NB4 (cell line): ENCODE results near the gene TTC13.

Experiments used
- DNase-seq: peaks from one replicate; pipeline ENCODE4 v3.0.0; 2010; ENCODE audit warnings: low read depth
- H3K4me3 ChIP-seq: one replicate; pipeline ENCODE4 v1.5.1; 2011; ENCODE audit warnings: mild to moderate bottlenecking, low read depth, low read length, moderate library complexity
- CTCF ChIP-seq: IDR thresholded peaks from one replicate; pipeline ENCODE4 v1.5.1; 2012; ENCODE audit warnings: low read depth, low read length
- MAX ChIP-seq: IDR thresholded peaks from 2 replicates; pipeline ENCODE4 v1.6.1; 2011; ENCODE audit warnings: low read depth, low read length
- MYC ChIP-seq: IDR thresholded peaks from 2 replicates; pipeline ENCODE4 v1.6.1; 2011; ENCODE audit warnings: low read depth, low read length
- POLR2A ChIP-seq: IDR thresholded peaks from 2 replicates; pipeline ENCODE4 v1.6.1; 2011; ENCODE audit warnings: mild to moderate bottlenecking; ENCODE audit not compliant: insufficient read length; ENCODE audit errors: extremely low read depth

Gene TTC13

DNA sequence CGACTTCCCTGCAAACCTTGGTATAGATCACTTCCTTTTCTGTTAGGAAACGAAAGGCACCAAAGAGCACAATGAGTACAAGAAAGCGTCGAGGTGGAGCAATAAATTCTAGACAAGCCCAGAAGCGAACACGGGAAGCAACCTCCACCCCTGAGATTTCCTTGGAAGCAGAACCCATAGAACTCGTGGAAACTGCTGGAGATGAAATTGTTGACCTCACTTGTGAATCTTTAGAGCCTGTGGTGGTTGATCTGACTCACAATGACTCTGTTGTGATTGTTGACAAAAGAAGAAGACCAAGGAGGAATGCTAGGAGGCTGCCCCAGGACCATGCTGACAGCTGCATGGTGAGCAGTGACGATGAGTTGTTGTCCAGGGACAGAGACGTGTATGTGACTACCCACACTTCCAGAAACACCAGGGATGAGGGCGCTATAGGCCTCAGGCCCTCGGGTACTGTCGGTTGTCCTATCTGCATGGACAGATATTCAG, 42.9 kb upstream of the TTC13 start:
- no peak overlapping the region for H3K4me3 ChIP-seq
- TF ChIP-seq CTCF, result no peak
- no peak for DNase-seq

DNA sequence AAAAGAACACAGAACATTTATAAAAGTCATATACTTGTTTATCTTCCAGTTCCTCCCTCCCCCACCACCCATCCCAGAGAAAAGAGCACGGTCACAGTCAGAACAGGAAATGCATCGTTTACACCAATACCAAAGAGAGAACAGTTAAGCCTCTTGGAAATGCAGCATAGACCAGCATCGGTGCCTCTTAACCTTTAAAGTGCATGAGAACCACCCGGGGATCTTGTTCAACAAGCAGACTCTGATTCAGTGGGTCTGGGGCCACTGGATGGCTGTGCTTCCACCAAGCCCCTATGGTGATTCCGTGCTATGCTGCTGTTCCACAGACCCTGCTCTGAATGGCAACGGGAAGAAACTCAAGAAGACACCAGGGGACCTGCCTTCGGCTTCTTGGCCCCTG, 42.2 kb upstream of the TTC13 start:
- no peak overlapping the region for H3K4me3 ChIP-seq
- TF ChIP-seq MAX (no peak), MYC (no peak), POLR2A (no peak), CTCF (no peak)
- no peak for DNase-seq

GRCh38 chr1:231020139-231020601, 41.5 kb upstream of the TTC13 start:
- H3K4me3 ChIP-seq, result no peak overlapping the region
- TF ChIP-seq CTCF, result no peak
- TF ChIP-seq MAX, result no peak
- TF ChIP-seq MYC, result no peak
- no peak for TF ChIP-seq POLR2A
- DNase-seq, result peak; percentile 31

DNA sequence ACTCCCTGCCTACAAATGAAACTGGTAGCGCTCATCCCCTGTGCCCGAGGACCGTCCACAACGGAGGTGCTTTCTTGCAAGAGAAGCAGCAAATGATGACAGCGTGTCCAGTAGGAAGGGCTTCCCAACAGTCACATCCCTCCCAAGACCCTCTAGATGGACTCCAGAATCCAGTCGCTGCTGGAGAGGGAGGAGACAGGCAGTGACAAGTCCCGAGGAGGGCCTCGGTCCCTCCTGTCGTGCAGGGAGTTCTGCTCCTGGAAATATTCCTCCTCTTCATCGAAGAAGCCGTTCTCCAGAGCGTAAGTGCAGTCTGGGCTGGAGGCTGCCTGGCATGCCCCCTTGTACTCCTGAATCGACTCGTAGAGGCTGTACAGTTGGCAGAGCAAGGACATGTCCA, 41.0 kb upstream of the TTC13 start:
- DNase-seq, result no peak
- no peak for TF ChIP-seq MYC
- TF ChIP-seq POLR2A, result no peak
- no peak for TF ChIP-seq MAX
- TF ChIP-seq CTCF, result no peak
- no peak overlapping the region for H3K4me3 ChIP-seq

DNA sequence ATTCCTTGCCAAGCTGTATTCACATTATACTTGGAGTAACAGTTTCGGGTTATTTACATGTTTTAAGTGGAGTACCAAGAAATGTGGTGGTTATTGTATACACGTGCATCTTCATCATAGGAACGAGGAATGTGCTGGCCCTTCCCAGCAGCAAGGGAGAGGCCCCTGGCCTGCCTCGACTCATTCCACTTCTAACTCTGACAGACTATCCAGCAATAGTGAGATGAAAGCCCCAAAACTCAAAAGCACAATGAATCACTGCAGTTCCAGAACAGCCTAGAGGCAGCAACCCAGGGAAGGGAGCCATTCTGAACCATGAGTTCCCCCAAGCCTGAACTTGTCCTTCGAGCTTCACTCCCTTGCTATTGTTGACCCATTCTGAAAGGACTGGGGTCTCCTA, 38.3 kb upstream of the TTC13 start:
- H3K4me3 ChIP-seq, result no peak overlapping the region
- no peak for DNase-seq
- no peak for TF ChIP-seq CTCF
- no peak for TF ChIP-seq MAX
- TF ChIP-seq MYC, result no peak
- no peak for TF ChIP-seq POLR2A

GRCh38 chr1:231016234-231016633, 37.6 kb upstream of the TTC13 start:
- no peak for DNase-seq
- TF ChIP-seq MAX, result no peak
- TF ChIP-seq MYC, result no peak
- TF ChIP-seq POLR2A, result no peak
- no peak for TF ChIP-seq CTCF
- H3K4me3 ChIP-seq, result no peak overlapping the region
